ENCODE data around the gene NKX6-2. TPM values are rescaled to one million over a fixed set of nuclear protein-coding genes. Genes with fewer than 3 reads are reported as not detected.

Gene NKX6-2
- not detected in 2 replicates for total RNA-seq

GRCh38 chr10:132785723-132786475, at the start of gene NKX6-2:
TSS of gene NKX6-2 (minus strand) at chr10:132786147. CDS start at chr10:132785948, 199 bp downstream.

Other genes starting within 250 kb of the NKX6-2 start
- gene INPP5A, start 248.4 kb downstream of the NKX6-2 start, total RNA-seq: 16.6 and 23.6 TPM in 2 replicates
- 2.4 and 2.5 TPM in 2 replicates for gene CFAP46, start 156.4 kb upstream of the NKX6-2 start, total RNA-seq